Testis (tissue), 3 donors: ENCODE measurements around the gene GMDS. TPM values are rescaled to one million over a fixed set of nuclear protein-coding genes. Genes with fewer than 3 reads are reported as not detected.

Experiments used
- DNase-seq: peaks from one replicate; pipeline ENCODE4 v3.0.0-alpha.2; 2019
- H3K27ac ChIP-seq, 2 donors: fragments of 200-600 bp; sonication (generic); one replicate each; pipeline ENCODE4 v1.5.1; 2019
- H3K27me3 ChIP-seq: fragments of 200-600 bp; sonication (generic); one replicate; pipeline ENCODE4 v1.5.1; 2019
- H3K36me3 ChIP-seq: fragments of 200-600 bp; sonication (generic); one replicate; pipeline ENCODE4 v1.5.1; 2017; ENCODE audit warnings: low read depth; ENCODE audit errors: missing control alignments
- H3K4me1 ChIP-seq: fragments of 200-600 bp; sonication (generic); one replicate; pipeline ENCODE4 v1.5.1; 2019
- H3K4me3 ChIP-seq, 2 donors: fragments of 200-600 bp; sonication (generic); one replicate each; pipeline ENCODE4 v1.5.1; 2017 to 2019
- H3K9me3 ChIP-seq: fragments of 200-600 bp; sonication (generic); one replicate; pipeline ENCODE4 v1.5.1; 2017
- CTCF ChIP-seq, 3 experiments: fragments of 450-650 bp in 2 of 3; fragments of 200-600 bp in 1 of 3; sonication (generic) in 1 of 3; IDR thresholded peaks; one replicate each; pipeline ENCODE4 v1.5.1; 2016 to 2019; ENCODE audit warnings: antibody characterized with exemption in 3 of 3, mild to moderate bottlenecking in 2 of 3, moderate library complexity in 1 of 3
- POLR2A ChIP-seq: fragments of 450-650 bp; IDR thresholded peaks from one replicate; pipeline ENCODE4 v1.6.1; 2017; ENCODE audit warnings: antibody characterized with exemption, mild to moderate bottlenecking, moderate library complexity
- WGBS, 2 donors: methylation state at CpG; one replicate each; pipeline ENCODE4 v1.1.5; 2018; 5-methylcytosine and 5-hydroxymethylcytosine counted together
- intact Hi-C: fragments of 100-400 bp; cut with DNase I; formaldehyde crosslinking; loops from one replicate; pipeline ENCODE4 v1.15.1; 2023; ENCODE audit warnings: low total_unique reads
- polyA plus RNA-seq: library from polyadenylated mRNA; stranded (reverse); fragments of 350-450 nt; fragmentation: Illumina TruSeq; extraction: RNeasy Lipid Tissue Mini Kit (QIAGEN cat#74804); gene quantifications from one replicate; pipeline ENCODE4 v1.2.3, GENCODE V29; 2014; ENCODE audit warnings: low read depth, low replicate concordance; ENCODE audit not compliant: insufficient read depth
- total RNA-seq, 2 donors: library from RNA; depleted of rRNA; stranded (reverse); fragments of >200 nt; gene quantifications; one replicate each; pipeline ENCODE4 v1.2.3, GENCODE V29; 2016

Gene GMDS
- total and polyA plus RNA-seq, 3 donors from 2014 or later: 19.6 to 31.1 (median 22.2) TPM

GRCh38 chr6:1618311-1619097, 626.9 kb downstream of the GMDS start:
- DNase-seq: no peak
- Histone ChIP-seq H3K27ac (no peak overlapping the region), H3K4me3 (peak overlapping the region in 1 of 2 donors; percentile 52), H3K9me3 (no peaks in the 10 kb centered on the region), H3K36me3 (no peaks in the 10 kb centered on the region), H3K27me3 (no peaks in the 10 kb centered on the region), H3K4me1 (no peaks in the 10 kb centered on the region)
- no peak for TF ChIP-seq CTCF (IDR thresholded peaks at IDR 0.05)
- TF ChIP-seq POLR2A: no peak
- 40 to 59% methylated on average over 21 to 31 of the region's 31 CpGs for WGBS, 2 donors
- intact Hi-C loops: no loop called here

GRCh38 chr6:1617466-1618310, 627.7 kb downstream of the GMDS start:
- WGBS, 2 donors: 62 to 70% methylated on average over 17 to 21 of the region's 21 CpGs
- H3K4me3 ChIP-seq: no peak overlapping the region
- peak overlapping the region in 1 of 2 donors; percentile 31 for H3K27ac ChIP-seq

GRCh38 chr6:1616701-1617463, 628.5 kb downstream of the GMDS start:
- Histone ChIP-seq H3K36me3 (no peaks in the 10 kb centered on the region), H3K4me3 (no peak overlapping the region), H3K9me3 (no peaks in the 10 kb centered on the region), H3K27me3 (no peaks in the 10 kb centered on the region), H3K4me1 (no peaks in the 10 kb centered on the region), H3K27ac (peak overlapping the region in 1 of 2 donors; percentile 31)
- DNase-seq: no peak
- intact Hi-C loops: no loop called here
- 56 to 65% methylated on average over 11 of the region's 11 CpGs for WGBS, 2 donors
- TF ChIP-seq POLR2A: no peak
- TF ChIP-seq CTCF (IDR thresholded peaks at IDR 0.05): no peak

More at GRCh38 chr6:1617466-1618310, 627.7 kb downstream of the GMDS start:
- TF ChIP-seq POLR2A (no peak), CTCF (IDR thresholded peaks at IDR 0.05) (no peak)
- Histone ChIP-seq H3K4me1 (no peaks in the 10 kb centered on the region), H3K36me3 (no peaks in the 10 kb centered on the region), H3K9me3 (no peaks in the 10 kb centered on the region), H3K27me3 (no peaks in the 10 kb centered on the region)
- no peak for DNase-seq
- intact Hi-C loops: no loop called here

- no peaks in the 10 kb centered on the region for H3K36me3 ChIP-seq
- 53 to 65% methylated on average over 10 of the region's 10 CpGs for WGBS, 2 donors
- intact Hi-C loops: no loop called here
- no peak for DNase-seq
- H3K27ac ChIP-seq: peak overlapping the region in 1 of 2 donors; percentile 97
- H3K4me1 ChIP-seq: no peaks in the 10 kb centered on the region
- TF ChIP-seq POLR2A: no peak
- TF ChIP-seq CTCF (IDR thresholded peaks at IDR 0.05): no peak
- no peaks in the 10 kb centered on the region for H3K9me3 ChIP-seq
- H3K4me3 ChIP-seq: peak overlapping the region in 1 of 2 donors; percentile 64
- no peaks in the 10 kb centered on the region for H3K27me3 ChIP-seq
Measured at GRCh38 chr6:1615853-1616420, 629.5 kb downstream of the GMDS start.
